ENCODE results near the gene LRRC47.
"Not testable (repeated sequence)": the region's sequence is repeated elsewhere in the genome, so short reads cannot be mapped to it uniquely, and the experiment has no call there.

The LRRC47 gene

DNA sequence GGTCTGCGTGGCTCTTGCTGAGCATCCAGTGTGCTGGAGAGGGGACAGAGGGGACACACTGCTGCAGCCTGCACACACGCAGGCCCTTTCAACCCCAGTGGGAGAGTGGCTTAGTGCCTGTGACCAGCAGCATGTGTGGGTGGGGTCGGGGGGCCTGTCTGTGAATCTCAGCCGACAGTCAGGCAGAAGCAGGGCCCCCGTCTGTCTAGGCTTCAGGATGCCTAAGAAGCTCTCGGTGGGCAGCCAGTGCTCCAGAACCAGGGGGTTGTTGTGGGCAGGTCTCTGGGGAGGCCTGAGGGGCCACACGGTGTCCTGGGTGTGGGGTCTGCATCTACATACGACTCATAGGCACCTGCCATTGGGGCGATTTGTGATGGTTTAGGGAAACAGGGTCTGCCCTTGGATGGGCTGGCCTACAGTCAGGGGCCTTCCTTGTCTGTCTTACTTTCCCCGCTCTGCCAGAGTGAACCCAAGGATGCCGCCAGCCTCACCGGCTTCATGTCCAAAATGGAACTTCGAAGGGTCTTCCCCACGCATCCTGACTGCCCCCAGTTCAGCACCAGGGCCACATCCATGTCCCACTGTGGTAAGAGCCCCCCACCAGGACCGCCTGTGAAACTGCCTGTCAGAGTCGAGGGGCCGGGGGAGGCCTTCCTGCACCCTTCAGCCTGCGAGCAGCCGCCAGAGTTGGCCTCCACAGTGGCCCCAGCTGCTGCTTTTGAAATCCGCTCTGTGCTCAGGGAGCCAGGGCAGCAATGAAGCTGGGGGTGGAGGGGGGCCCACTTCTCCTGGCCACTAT is 42.4 kb downstream of the LRRC47 start:
- H3K4me3 ChIP-seq (replicated peaks; ENCODE audit: low read depth, low read length), result no peak overlapping the region
- no peaks in the 10 kb centered on the region; the same call in 1 of the 2 replicates for H3K27me3 ChIP-seq (replicated peaks; ENCODE audit: control insufficient read depth, insufficient read depth, low read length)
- TF ChIP-seq, protein P1, sequence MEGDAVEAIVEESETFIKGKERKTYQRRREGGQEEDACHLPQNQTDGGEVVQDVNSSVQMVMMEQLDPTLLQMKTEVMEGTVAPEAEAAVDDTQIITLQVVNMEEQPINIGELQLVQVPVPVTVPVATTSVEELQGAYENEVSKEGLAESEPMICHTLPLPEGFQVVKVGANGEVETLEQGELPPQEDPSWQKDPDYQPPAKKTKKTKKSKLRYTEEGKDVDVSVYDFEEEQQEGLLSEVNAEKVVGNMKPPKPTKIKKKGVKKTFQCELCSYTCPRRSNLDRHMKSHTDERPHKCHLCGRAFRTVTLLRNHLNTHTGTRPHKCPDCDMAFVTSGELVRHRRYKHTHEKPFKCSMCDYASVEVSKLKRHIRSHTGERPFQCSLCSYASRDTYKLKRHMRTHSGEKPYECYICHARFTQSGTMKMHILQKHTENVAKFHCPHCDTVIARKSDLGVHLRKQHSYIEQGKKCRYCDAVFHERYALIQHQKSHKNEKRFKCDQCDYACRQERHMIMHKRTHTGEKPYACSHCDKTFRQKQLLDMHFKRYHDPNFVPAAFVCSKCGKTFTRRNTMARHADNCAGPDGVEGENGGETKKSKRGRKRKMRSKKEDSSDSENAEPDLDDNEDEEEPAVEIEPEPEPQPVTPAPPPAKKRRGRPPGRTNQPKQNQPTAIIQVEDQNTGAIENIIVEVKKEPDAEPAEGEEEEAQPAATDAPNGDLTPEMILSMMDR (IDR thresholded peaks at IDR 0.05; ENCODE audit: insufficient read depth, low read length, poor library complexity, severe bottlenecking), result no peak
- no peaks in the 10 kb centered on the region for H3K36me3 ChIP-seq (ENCODE audit: control insufficient read depth, insufficient read depth, low read length)
- DNase-seq (ENCODE audit: extremely low read depth, insufficient read length), result no peak

DNA sequence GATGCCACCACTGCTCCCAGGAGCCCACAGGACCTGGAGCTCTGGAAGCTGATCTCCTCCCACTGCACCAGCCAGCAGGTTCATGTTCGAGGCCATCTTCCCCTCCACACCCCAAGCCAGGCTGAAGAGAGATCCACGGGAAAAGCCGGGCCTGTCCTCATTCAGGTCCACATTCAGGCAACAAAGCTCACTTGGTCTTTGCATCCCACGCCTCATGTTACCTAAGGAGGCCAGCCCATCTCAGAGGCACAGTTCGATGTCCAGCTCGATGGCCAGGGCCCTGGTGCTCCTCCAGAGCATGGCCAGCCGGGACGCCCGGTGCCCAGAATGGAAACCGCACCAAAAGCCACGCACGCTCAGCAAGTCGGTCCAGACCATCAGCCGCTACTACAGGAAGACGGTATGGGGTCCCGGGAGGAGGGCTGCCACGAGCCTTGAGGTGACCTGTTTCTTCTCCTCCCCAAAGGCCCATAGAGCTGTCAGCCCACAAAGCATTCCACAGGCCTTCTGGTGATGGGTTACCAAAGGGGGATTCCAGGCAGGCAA is 43.8 kb downstream of the LRRC47 start, which contains the start of gene CCDC27:
Gene CCDC27 (plus strand): TSS at position 51 of the 546 bp plus-strand sequence. CDS start 32 bp downstream, at position 83.
- TF ChIP-seq, protein P1 (IDR thresholded peaks at IDR 0.05; ENCODE audit: insufficient read depth, low read length, poor library complexity, severe bottlenecking), result no peak
- no peak within 1 kb of the TSS for H3K4me3 ChIP-seq (replicated peaks; ENCODE audit: low read depth, low read length)
- no peaks in the 10 kb centered on the region for H3K36me3 ChIP-seq (ENCODE audit: control insufficient read depth, insufficient read depth, low read length)
- H3K27me3 ChIP-seq (replicated peaks; ENCODE audit: control insufficient read depth, insufficient read depth, low read length), result no peaks in the 10 kb centered on the region; the same call in 1 of the 2 replicates
- no peak for DNase-seq (ENCODE audit: extremely low read depth, insufficient read length)

DNA sequence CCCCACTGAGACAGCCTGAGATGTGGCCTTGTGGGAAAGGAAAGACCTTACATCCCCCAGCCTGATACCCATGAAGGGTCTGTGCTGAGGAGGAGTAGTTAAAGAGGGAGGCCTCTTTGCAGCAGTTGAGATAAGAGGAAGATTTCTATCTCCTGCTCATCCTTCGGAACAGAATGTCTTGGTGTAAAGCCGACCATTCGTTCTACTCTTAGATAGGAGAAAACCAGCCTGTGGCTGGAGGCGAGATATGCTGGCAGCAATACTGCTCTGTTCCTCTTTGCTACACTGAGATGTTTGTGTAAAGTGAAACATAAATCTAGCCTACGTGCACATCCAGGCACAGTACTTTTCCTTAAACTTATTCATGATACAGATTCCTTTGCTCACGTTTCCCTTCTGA is 45.6 kb downstream of the LRRC47 start:
- Histone ChIP-seq H3K4me3 (replicated peaks; ENCODE audit: low read depth, low read length) (no peak overlapping the region), H3K27me3 (replicated peaks; ENCODE audit: control insufficient read depth, insufficient read depth, low read length) (no peaks in the 10 kb centered on the region; the same call in 1 of the 2 replicates), H3K36me3 (ENCODE audit: control insufficient read depth, insufficient read depth, low read length) (no peaks in the 10 kb centered on the region; the same call in 1 of the 2 replicates)
- DNase-seq (ENCODE audit: extremely low read depth, insufficient read length), result no peak
- TF ChIP-seq, protein P1 (IDR thresholded peaks at IDR 0.05; ENCODE audit: insufficient read depth, low read length, poor library complexity, severe bottlenecking), result no peak

DNA sequence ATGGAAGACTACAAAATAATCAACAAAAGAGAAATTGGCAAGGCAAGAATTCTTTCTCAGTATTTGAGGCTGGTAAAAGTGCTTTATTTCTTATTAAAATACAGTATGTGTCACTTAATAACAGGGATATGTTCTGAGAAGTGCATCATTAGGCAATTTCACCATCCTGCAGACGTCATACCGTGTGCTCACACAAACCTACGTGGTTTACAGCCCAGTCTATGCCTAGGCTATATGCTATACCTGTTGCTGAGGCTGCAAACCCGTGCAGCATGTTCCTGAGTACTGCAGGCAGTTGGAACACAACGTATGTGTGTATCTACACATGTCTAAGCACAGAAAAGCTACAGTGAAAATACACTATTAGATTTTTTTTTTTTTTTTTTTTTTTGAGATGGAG is 46.8 kb downstream of the LRRC47 start:
- TF ChIP-seq, protein P1 (IDR thresholded peaks at IDR 0.05; ENCODE audit: insufficient read depth, low read length, poor library complexity, severe bottlenecking), result no peak
- DNase-seq (ENCODE audit: extremely low read depth, insufficient read length), result no peak
- no peaks in the 10 kb centered on the region; the same call in 1 of the 2 replicates for H3K36me3 ChIP-seq (ENCODE audit: control insufficient read depth, insufficient read depth, low read length)
- H3K4me3 ChIP-seq (replicated peaks; ENCODE audit: low read depth, low read length), result no peak overlapping the region
- H3K27me3 ChIP-seq (replicated peaks; ENCODE audit: control insufficient read depth, insufficient read depth, low read length), result no peaks in the 10 kb centered on the region; the same call in 1 of the 2 replicates

DNA sequence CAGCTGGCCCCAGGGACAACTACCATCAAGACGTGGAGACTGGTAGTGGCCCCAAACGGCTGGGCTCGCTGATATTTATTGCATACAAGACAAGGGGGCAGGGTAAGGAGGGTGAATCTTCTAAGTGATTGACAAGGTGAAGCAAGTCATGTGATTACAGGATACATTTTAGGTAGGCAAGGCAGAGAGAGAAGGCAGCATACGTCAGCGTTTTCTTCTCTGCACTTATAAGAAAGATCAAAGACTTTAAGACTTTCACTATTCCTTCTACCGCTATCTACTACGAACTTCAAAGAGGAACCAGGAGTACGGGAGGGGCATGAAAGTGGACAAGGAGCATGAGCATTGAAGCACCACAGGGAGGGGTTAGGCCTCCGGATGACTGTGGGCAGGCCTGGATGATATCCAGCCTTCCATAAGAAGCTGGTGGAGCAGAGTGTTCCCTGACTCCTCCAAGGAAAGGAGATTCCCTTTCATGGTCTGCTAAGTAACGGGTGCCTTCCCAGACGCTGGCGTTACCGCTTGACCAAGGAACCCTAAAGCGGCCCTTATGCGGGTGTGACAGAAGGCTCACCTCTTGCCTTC is 47.9 kb downstream of the LRRC47 start:
- DNase-seq (ENCODE audit: extremely low read depth, insufficient read length); H3K4me3 ChIP-seq (replicated peaks; ENCODE audit: low read depth, low read length); H3K27me3 ChIP-seq (replicated peaks; ENCODE audit: control insufficient read depth, insufficient read depth, low read length); H3K36me3 ChIP-seq (ENCODE audit: control insufficient read depth, insufficient read depth, low read length): not testable (repeated sequence)

DNA sequence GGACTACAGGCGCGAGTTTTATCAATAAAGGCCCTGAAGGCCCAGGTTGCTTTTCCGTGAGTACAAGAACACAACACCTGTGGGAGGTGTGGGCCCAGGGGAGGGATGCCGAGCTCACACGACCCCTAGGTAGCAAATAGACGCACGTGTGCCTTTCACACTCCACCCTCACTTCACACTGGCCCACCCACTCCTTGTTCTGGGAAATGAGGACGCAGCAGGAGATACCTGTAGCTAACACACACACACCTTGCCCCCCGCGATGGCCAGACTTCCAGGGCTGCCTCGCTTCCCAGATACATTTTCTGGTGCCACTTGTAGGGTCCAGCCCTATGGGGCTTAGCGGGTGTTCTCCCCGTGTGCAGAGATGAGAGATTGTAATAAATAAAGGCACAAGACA is 48.4 kb downstream of the LRRC47 start:
- TF ChIP-seq, protein P1 (IDR thresholded peaks at IDR 0.05; ENCODE audit: insufficient read depth, low read length, poor library complexity, severe bottlenecking), result no peak
- Histone ChIP-seq H3K27me3 (replicated peaks; ENCODE audit: control insufficient read depth, insufficient read depth, low read length) (no peaks in the 10 kb centered on the region; the same call in 1 of the 2 replicates), H3K4me3 (replicated peaks; ENCODE audit: low read depth, low read length) (peak overlapping the region; percentile 68), H3K36me3 (ENCODE audit: control insufficient read depth, insufficient read depth, low read length) (no peaks in the 10 kb centered on the region; the same call in none of the 2 replicates)
- no peak for DNase-seq (ENCODE audit: extremely low read depth, insufficient read length)

Measured in GM06990 (cell line).